ENCODE results near the gene AKR1C1. TPM values are rescaled to one million over a fixed set of nuclear protein-coding genes. Genes with fewer than 3 reads are reported as not detected.
"Not testable (repeated sequence)": the region's sequence is repeated elsewhere in the genome, so short reads cannot be mapped to it uniquely, and the experiment has no call there.

Gene AKR1C1
- total RNA-seq, 1 donor from 2014 or later, result 14.2 TPM

- intact Hi-C loops (cut with DNase I), result loop anchor here (5.0 kb wide), 1 partner anchor 94 kb away; no protein-coding TSS in a partner anchor
- DNase-seq (ENCODE audit: low spot score), result no peak
These were observed 17.2 kb upstream of the AKR1C1 start for GRCh38 chr10:4945766-4946717.

- intact Hi-C loops (cut with DNase I), result loop anchor here (5.0 kb wide), 1 partner anchor 95 kb away; no protein-coding TSS in a partner anchor
- no peak for DNase-seq (ENCODE audit: low spot score)
These were observed 16.1 kb upstream of the AKR1C1 start for GRCh38 chr10:4947039-4947634.

- intact Hi-C loops (cut with DNase I), result loop anchor here (5.0 kb wide), 1 partner anchor 96 kb away; no protein-coding TSS in a partner anchor
- DNase-seq (ENCODE audit: low spot score), result no peak
These were observed 15.3 kb upstream of the AKR1C1 start for GRCh38 chr10:4947635-4948596.

GRCh38 chr10:4951512-4952162, 11.6 kb upstream of the AKR1C1 start:
- intact Hi-C loops (cut with DNase I); DNase-seq (ENCODE audit: low spot score): not testable (repeated sequence)

- no peak for DNase-seq (ENCODE audit: low spot score)
- intact Hi-C loops (cut with DNase I), result no loop called here
These were observed 9.8 kb upstream of the AKR1C1 start for GRCh38 chr10:4953405-4953804.

GRCh38 chr10:4956088-4956487, 7.1 kb upstream of the AKR1C1 start:
- DNase-seq (ENCODE audit: low spot score); intact Hi-C loops (cut with DNase I): not testable (repeated sequence)

GRCh38 chr10:4956955-4957645, 6.1 kb upstream of the AKR1C1 start:
- intact Hi-C loops (cut with DNase I); DNase-seq (ENCODE audit: low spot score): not testable (repeated sequence)

GRCh38 chr10:4961558-4961957, 1.7 kb upstream of the AKR1C1 start:
- DNase-seq (ENCODE audit: low spot score); intact Hi-C loops (cut with DNase I): not testable (repeated sequence)

- intact Hi-C loops (cut with DNase I); DNase-seq (ENCODE audit: low spot score): not testable (repeated sequence)
These were observed 907 bp upstream of the AKR1C1 start for GRCh38 chr10:4962308-4962707.

- intact Hi-C loops (cut with DNase I); DNase-seq (ENCODE audit: low spot score): not testable (repeated sequence)
These were observed 570 bp downstream of the AKR1C1 start for GRCh38 chr10:4963815-4964154.

- DNase-seq (ENCODE audit: low spot score); intact Hi-C loops (cut with DNase I): not testable (repeated sequence)
These were observed 2.5 kb downstream of the AKR1C1 start for GRCh38 chr10:4965763-4966162.

GRCh38 chr10:4967189-4967588, 4.0 kb downstream of the AKR1C1 start:
- DNase-seq (ENCODE audit: low spot score); intact Hi-C loops (cut with DNase I): not testable (repeated sequence)

GRCh38 chr10:4969289-4969688, 6.1 kb downstream of the AKR1C1 start:
- DNase-seq (ENCODE audit: low spot score); intact Hi-C loops (cut with DNase I): not testable (repeated sequence)

- DNase-seq (ENCODE audit: low spot score); intact Hi-C loops (cut with DNase I): not testable (repeated sequence)
These were observed 7.1 kb downstream of the AKR1C1 start for GRCh38 chr10:4970362-4970761.

- intact Hi-C loops (cut with DNase I); DNase-seq (ENCODE audit: low spot score): not testable (repeated sequence)
These were observed 9.3 kb downstream of the AKR1C1 start for GRCh38 chr10:4972369-4973142.

GRCh38 chr10:4973294-4973693, 10.1 kb downstream of the AKR1C1 start:
- intact Hi-C loops (cut with DNase I); DNase-seq (ENCODE audit: low spot score): not testable (repeated sequence)

GRCh38 chr10:4974400-4974799, 11.2 kb downstream of the AKR1C1 start:
- DNase-seq (ENCODE audit: low spot score), result not testable (repeated sequence)

GRCh38 chr10:4977025-4977424, 13.8 kb downstream of the AKR1C1 start:
- no peak for DNase-seq (ENCODE audit: low spot score)
- intact Hi-C loops (cut with DNase I), result no loop called here

More at GRCh38 chr10:4974400-4974799, 11.2 kb downstream of the AKR1C1 start:
- intact Hi-C loops (cut with DNase I), result not testable (repeated sequence)
